GM19324 (cell line): ENCODE data around the gene CSNK2A2.
A peak's percentile ranks its signal among the peaks of the same experiment; 100 is the strongest.

Source experiments
- ATAC-seq: cut with Tn5 transposase; IDR thresholded peaks from one replicate; pipeline ENCODE4 v1.9.1; 2021; ENCODE audit warnings: mild to moderate bottlenecking, moderate library complexity; ENCODE audit not compliant: unreplicated experiment, low FRiP score

The CSNK2A2 gene

GRCh38 chr16:58152246-58152868 lies 45.5 kb downstream of the CSNK2A2 start:
- no peak for ATAC-seq

DNA sequence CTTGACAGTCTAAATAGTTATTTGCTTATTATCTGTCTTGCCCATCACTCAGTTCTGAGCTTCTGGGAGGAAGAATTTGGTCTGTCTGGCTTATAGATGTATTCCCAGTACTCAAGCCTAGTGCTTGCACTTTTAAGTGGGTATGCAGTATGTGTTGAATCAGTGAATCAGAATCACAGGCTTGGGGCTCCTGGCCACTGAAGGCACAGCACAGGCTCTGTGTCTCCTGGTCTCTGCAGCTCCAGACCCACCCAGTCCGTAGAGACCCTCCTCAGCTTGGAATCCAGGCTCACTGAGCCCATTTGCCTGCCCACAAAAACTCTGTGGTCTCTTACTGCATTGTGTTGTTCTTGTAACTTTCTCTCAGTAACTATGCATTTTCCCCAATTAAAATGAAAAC lies 49.4 kb downstream of the CSNK2A2 start:
- ATAC-seq, result no peak

DNA sequence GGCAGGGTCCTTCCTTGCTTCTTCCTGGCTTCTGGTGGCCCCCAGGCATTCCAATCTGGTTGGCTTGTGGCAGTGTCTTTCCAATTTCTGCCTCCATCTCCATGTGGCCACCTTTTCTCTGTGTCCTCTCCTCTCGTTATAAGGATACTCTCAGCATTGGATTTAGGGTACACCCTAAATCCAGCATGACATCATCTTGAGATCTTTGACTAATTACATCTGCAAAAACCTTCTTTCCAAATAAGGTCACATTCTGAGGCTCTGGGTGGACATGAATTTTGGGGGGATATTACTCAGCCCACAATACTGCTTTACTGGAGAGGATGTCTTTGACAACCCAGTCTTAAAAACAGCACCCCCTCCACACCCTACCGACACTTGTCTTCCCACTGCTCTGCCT lies 49.8 kb downstream of the CSNK2A2 start:
- ATAC-seq, result no peak

GRCh38 chr16:58138852-58139251 lies 59.1 kb downstream of the CSNK2A2 start:
- no peak for ATAC-seq

GRCh38 chr16:58137581-58137980 lies 60.3 kb downstream of the CSNK2A2 start:
- no peak for ATAC-seq

GRCh38 chr16:58129097-58129936 lies 68.6 kb downstream of the CSNK2A2 start, which contains the start of gene CFAP20:
Gene CFAP20 (minus strand): TSS chr16:58129381. CDS start chr16:58129115, 266 bp downstream.
- ATAC-seq, result peak; percentile 95

- peak; percentile 5 for ATAC-seq
Measured at GRCh38 chr16:58128711-58129096, 69.2 kb downstream of the CSNK2A2 start.

DNA sequence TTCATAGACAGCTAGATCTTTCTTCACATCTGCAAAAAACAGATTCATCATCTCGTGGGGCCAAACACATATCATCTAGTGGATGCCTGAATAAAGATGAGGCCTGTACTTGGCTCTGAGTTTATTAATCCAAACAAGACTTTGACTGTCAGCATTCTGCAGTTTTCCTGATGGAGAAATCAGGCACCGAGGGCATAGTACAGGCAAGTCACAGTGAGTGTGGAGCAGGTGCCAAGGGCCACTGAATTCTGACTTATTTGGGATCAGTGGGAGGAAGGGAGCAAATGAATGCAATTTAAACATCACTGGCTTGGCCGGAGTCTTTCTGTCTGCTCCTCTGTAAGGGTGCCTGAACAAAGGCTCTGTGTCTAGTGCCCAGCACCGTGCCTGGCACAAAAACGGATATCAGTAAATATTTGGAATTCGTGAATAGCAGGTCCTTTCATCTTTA lies 69.7 kb downstream of the CSNK2A2 start:
- ATAC-seq, result no peak

DNA sequence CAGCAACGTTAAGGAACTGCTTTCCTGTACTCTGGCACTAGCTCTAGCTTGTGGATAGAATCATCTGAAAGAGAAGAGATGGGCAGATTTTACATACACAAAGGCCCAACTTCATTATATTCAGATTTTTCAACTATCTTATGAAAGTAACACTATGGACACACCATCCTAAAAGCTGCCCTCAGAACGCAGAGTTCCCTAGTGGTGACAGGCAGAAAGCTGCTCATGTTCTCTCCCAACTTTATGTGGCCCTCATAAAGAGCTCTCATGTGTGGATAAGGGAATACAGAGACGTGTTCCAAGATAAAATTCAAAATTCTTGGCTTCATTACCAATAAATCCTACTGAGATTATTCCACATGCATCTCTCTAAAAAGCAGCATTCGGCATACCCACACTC lies 70.3 kb downstream of the CSNK2A2 start:
- ATAC-seq, result no peak

- no peak for ATAC-seq
Measured at GRCh38 chr16:58127033-58127556, 70.8 kb downstream of the CSNK2A2 start.

DNA sequence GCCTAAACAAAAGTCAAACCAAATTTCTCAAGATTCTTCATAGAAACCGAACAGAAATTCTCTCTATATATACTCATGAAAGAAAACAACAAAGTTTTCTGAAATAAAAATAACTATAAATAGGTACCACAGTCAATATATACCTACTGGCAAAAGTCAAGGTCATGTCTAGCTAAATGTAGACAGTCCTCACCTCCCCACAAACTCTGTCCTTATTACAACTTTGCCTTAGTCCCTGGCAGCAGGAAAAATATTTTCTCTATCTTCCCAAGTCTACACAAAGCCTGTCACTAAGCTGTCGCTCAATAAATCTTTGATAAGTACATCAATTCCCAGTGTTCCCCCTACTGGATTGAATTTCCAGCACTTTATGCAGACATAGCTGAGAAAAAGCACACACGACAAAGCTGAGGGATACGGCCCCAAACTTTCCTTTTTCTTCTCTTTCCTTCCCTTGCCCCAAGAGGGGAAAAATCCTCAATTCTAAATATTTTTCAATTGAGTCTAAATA lies 71.4 kb downstream of the CSNK2A2 start:
- ATAC-seq, result no peak

GRCh38 chr16:58125781-58126335 lies 72.0 kb downstream of the CSNK2A2 start:
- no peak for ATAC-seq

DNA sequence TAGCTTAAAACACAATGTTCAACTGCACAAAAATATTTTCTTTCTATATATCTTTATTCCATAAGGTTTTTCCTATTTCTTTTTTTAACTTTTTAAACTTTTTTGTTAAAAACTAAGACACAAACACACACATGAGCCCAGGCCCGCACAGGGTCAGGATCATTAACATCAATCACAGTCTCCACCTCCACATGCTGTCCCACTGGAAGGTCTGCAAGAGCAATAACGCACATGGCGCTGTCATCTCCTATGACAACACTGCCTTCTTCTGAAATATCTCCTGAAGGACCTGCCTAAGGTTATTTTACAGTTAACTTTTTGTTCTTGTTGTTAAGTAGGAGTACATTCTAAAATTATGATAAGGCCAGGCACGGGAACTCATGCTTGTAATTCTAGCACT lies 72.9 kb downstream of the CSNK2A2 start:
- ATAC-seq, result no peak

DNA sequence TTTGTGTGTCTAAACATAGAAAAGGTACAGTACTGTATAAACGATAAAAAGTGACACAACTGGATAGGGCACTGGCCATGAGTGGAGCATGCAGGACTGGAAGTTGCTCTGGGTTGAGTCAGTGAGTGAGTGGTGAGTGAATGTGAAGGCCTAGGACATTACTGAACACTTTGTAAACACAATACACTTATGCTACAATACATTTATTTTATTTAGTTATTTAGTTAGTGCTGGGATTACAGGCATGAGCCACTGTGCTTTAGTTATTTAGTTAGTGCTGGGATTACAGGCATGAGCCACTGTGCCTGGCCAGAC lies 73.3 kb downstream of the CSNK2A2 start:
- ATAC-seq, result no peak

- no peak for ATAC-seq
Measured at GRCh38 chr16:58123896-58124600, 73.9 kb downstream of the CSNK2A2 start.

DNA sequence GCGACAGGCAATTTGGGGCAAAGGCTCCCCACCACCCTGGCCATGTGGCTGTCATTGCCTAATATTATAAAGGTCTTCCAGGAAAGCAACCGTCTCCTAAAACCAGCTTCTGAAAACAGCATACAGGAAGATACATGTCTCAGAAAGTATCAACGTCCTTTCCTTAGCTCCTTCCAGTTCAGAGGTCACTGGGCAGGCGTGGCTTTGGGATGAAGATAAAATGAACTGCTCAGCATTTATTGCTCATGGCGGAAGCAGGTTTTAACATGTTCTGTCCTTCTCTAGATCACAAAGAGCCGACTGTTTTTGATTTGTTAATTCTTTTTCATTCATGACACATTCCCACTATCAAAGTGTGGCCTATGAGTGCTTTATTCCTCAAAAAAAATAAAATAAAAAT lies 76.8 kb downstream of the CSNK2A2 start:
- no peak for ATAC-seq

DNA sequence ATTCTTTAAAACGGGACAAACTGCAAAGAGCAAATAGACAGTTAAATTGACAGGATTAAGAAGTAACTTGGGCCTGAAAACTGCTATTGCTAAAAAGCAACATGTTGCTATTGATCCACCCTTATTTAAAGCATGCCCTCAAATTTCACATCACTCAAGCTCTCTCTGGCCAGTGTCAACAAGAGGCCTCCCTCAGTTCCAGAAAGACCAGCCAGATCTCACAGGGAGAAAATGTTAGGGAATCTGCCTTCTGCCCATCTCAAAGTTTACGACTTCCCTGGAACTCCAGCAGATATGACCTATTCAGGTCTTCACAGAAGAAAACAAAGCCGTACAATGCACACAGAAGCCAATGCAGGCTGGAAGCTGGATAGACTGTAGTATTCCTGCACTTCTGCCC lies 77.7 kb downstream of the CSNK2A2 start:
- no peak for ATAC-seq

DNA sequence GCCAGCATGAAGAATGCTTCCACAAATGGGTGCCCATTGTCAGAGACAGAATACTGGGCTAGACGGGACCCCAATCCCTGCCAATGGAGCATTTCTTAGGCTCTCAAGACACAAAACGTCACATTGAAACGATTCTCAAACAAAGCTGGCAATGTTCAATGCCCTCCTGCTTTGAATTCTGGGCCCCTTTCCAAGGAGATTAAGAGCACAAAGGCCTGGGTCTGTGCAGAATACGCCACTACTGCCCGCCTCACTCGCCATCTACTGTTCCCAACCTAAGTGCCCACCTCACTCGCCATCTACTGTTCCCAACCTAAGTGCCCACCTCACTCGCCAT lies 78.4 kb downstream of the CSNK2A2 start:
- ATAC-seq, result no peak

DNA sequence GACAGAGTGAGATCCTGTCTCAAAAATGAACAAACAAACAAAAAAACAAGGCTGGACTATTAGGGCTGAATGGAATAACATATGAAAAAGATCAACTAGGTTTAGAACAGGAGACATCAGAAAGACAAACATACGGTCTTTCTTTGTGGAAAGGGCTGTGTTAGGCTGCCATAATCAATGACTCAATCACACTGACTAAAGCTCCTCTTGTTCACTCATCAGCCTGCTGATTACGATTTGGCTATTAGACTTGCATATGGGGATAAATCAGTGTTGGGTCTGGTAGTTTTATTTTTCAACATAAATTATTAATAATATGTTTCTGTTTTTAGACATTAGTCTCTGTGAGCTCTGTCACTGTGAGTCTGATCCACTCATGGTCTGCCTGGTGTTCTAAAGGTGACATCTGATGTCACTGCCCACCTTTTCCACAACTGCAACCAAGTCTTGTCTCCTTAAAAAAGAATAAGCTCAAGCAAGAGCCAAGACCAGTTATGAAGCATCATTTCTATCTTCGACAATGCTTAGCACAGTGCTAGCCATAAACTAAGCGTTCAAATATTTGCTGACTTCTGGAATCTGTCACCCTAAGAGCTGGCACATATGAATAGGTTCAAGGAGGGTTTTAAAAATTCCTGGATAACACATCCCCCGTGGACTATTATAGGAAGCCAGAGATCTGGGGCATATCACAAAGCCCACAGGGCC lies 79.0 kb downstream of the CSNK2A2 start:
- ATAC-seq, result no peak

GRCh38 chr16:58116529-58116928 lies 81.4 kb downstream of the CSNK2A2 start:
- no peak for ATAC-seq
